GM21717 (cell line): ENCODE data around the gene NEUROD2.

ENCODE experiments used
- ATAC-seq: cut with Tn5 transposase; IDR thresholded peaks from one replicate; pipeline ENCODE4 v1.9.1; 2021; ENCODE audit warnings: mild to moderate bottlenecking, moderate library complexity; ENCODE audit not compliant: unreplicated experiment

NEUROD2 gene

DNA sequence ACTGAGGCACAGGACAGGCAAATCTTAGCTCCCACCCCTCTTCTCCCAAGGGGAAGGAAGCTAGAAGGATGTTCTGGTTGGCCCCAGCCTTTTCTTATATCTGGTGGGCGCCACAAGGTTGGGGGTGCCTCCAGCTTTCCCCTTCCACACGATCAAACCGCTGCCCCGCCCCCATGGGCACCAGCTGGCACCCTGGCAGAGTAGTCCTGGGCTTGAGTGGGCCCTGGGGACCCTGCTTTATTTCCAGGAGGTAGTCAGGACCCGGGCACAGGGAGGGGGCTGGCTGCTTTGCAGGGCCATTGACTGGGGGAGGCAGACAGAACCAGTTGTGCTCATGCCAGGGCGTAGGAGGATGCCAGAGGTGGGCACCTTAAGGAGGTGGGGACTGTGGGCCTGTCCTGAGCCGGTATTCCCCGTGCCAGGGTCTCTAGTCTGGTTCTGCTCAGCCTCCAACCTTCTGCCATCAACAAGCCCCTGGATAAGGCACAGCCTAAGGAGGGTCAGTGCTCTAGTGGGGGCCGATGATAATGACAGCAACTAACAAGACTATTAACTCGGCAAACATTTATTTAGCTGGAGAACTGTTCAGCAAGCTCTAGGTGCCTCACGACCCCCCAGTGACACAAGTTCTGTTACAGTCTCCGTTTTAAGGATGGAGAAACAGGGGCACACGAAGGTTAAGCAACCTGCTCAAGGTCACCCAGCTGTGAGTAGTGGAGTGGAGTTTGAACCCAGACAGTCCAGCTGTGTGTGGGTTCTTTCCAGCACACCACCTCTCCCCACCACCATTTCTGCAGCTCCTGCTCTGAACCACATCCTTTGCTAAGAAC lies 11.5 kb upstream of the NEUROD2 start:
- no peak for ATAC-seq

DNA sequence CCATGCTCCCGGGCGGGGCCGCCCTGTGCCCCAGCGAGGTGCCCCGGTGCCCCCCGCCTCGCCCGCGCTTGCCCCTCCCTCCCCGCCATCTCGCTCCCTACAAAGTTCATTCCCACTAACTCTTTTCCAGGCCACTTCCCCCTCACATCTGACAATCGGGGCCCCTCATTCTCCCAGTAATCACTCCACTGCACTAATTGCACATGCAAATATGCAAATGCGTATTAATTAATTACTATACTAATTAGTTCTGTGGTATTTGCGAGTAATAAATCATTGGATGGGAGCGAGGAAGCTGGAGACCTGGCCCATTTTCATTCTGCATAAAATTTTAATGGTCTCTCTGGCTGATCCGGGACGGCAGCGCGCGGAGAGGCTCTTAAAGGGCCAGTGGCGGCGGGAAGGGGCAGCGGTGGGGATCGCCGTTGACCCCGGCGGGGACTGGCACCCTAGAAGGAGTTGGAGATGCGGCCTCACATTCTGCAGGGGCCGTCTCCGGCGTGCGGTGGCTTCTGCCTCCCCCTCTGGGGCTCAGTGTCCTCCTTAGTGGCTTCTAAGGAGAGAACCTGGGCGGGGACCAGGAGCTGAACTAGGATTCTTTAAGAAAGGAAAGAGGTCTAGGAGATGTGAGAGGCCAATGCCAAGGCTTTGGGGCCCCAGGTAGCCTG lies 10.7 kb upstream of the NEUROD2 start:
- no peak for ATAC-seq

DNA sequence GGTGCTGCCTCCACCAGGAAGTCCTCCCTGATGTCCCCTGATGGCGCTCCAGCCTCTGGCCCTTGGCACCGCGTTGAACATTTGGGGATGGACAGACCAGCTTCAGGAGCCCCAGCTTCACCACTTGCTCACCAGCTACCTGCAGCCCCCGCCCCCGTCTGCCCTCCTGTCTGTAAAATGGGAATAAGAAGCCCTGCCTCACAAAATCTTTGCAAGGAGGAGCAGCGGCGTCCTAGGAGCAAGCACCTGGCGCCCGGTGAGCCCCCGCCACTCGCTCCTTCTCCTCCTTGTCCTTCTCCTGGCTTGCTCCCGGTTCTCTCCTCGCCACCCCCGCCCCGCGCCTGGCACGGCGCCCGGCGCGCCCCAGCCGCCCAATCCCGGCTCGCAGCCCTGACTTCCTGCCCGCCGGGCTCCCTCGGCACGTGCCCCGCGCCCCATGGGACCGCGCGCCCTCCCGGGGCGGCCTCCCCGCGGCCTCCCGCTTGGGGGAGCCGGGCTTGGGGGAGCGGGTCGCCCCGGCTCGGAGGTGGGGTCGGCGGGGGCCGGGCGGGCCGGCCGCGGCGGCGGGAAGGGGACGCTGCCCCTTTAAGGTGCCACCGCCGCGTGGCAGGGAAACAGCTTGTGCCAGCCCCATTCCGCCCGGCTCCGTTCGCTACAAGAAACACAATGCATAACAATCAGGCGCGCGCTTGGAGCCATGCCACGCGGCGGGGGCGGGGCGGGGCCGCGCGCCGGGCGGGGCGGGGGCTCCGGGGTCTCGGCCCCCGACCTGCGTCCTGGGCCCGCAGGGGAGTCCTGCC lies 9.9 kb upstream of the NEUROD2 start:
- ATAC-seq = no peak

DNA sequence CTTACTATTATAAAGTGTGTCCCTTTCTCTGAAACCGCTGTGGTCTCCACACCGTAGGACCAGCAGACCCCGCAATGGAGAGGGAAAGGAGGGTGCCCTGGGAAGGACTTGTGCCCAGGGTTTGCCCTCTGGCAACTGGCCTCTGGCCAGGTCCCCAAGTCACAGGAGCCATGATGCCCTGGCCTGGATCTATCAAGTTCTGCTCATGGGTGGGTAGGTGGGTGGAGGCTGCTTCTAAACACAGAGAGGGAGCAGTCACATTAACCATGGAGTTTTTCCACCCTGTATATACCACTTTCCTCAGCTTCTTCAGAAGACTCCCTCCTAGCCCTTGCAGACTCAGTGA lies 9.4 kb upstream of the NEUROD2 start:
- no peak for ATAC-seq

DNA sequence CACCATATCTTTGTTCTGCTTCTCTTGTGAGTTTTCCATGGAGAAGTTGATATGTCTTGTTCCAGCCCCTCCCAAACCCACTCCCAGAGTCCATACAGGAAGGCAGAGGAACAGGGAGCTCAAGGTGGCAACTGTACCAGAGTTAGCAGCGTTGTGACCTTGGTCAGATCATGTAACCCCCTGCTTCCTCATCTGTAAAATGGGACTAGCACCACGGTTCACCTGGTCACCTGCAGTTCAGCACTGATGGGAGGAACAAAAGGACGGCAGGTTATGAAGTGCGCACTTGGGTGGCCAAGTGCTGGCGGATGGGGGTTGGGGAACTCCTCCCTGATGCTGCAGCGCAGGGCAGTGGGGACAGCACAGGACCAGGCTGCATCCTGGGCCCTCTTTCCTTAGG lies 7.7 kb upstream of the NEUROD2 start:
- ATAC-seq = no peak

DNA sequence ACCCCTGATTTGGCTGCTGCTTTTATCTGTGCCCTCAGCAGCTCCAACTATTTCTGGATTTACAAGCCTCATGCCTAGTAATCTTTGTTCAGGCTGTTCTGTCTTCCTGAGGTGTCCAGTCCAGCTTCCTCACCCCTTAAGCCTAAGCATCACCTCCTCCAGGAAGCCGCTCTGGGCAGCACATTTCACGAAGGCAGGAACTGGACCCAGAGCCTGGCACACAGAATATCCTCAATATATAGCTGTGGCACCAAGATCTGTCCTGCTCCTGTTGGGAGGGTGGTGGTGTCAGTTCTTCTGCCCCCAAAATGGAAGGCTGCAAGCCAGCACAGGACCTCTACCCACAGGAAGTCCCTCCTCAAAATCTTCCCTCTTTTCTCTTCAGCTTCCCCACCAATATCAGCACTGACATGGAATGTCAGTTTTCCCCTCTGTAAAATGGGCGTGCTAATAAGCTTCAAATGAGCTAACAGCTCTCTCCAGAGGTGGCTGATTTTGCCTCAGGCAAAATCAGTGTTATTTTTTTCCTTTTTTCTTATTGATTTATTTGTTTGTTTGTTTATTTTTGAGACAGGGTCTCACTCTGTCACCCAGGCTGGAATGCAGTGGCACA lies 6.9 kb upstream of the NEUROD2 start:
- no peak for ATAC-seq

DNA sequence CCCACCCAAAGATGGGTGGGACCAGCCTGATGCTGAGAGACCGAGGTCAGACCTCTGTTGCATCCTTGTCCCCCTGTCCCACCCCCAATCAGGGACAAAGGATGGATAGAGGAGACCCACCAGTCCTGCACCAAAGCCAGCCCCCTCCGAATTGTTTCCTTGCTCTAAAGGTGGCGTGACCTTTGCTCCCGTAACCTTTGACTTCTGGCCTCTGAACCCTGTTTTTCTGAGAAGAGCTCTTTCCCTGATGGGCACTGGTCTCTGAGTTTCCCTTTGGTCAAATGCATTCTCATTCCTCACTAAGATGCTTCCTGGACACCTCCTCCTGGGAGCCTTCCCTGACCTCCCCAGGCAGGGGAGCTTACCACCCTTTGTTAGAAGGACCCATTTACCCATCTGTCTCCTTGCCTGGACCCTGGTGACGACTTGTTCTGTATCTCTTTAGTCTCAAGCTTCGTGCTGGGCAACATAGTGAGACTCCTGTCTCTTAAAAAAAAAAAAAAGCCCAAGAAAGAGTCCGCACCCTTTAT lies 5.3 kb upstream of the NEUROD2 start:
- no peak for ATAC-seq

DNA sequence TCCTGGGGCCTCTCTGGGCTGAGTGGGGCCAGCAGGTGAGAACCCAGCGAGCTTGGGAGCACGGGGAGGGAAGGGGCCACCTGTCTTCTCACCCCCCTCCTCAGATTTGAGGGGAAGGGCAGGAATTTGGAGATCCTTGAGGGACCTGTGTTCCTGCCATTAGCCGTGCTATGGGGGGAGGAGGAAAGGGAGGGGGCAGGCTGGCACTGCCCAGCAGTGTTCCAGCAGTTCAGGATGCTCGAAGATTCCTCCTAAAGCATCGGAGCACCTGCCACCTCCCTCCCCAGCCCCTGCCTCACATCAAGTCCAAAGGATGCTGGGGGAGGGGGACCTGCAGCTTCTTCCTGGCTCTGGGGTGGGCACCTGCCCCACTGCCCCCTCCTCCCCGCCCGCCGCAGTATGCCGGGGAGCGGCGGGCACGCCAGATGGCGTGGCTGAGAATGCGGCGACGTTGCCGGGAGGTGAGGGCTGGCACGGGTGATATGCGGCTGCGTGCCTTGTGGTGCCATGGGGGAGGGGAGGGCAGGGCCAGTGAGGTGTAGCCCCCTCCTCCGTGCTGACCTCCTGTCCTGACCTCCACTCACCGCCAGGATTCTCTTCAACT lies 4.7 kb upstream of the NEUROD2 start:
- ATAC-seq = no peak

DNA sequence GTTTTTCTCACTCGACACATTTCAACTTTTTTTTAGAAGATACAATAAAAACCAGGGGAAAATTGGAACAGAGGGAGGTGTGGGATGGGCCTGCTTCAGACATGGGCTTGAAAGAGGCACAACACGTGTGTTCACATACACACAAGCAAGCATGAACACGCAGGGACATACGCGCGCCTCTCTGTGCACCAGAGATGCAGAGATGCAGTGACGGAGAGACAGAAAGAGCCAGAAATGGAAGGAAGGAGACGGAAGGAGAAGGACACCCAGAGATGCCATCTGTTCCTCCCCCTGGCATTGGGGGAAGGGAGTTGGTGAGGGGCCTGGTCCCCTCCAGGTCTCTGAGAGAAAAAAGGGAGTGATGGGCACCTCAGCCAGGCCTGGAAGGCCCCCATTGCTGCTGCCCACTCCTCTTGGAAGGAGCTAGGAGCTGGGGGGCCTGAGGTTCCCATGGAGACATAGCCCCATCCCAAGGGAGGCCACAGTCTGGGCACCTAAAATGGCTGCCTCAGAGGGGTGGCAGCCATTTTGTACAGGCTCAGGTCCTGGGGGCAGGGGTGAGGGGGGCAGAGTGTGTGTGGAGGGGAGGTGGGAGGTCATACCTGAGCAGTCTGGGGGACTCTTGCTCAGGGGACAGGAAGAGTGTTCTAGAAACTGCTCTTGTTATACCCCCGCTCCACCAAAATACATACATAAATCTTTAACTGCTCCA lies 3.8 kb upstream of the NEUROD2 start:
- ATAC-seq = no peak

DNA sequence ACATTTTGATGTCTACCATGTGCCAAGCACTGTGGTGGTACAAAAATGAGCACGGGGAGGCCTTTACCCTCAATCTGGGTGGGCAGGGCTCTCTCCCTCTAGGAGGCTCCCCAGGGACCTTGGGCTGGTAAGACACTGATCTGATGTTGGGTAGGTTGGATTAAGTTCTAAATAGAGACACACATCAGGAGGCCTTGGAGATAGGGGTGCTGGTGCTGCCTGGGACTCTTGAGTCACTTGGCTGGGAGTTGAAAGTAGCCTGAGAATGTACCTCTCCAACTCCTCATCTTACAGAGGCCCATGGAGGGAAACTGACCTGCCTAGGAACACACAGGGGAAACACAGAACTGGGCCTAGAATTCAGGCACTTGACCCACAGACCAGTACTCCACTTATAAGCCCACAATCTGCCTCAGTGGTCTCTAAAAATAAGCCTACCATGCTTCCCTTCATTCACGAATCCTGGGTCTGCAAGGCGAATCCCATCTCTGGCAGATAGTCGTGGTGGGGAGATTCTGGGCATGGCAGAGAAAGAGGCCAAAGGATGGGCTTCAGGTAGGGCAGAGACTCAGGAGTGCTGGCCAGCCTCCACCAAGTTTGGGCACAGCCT lies 1.8 kb upstream of the NEUROD2 start:
- ATAC-seq = no peak

DNA sequence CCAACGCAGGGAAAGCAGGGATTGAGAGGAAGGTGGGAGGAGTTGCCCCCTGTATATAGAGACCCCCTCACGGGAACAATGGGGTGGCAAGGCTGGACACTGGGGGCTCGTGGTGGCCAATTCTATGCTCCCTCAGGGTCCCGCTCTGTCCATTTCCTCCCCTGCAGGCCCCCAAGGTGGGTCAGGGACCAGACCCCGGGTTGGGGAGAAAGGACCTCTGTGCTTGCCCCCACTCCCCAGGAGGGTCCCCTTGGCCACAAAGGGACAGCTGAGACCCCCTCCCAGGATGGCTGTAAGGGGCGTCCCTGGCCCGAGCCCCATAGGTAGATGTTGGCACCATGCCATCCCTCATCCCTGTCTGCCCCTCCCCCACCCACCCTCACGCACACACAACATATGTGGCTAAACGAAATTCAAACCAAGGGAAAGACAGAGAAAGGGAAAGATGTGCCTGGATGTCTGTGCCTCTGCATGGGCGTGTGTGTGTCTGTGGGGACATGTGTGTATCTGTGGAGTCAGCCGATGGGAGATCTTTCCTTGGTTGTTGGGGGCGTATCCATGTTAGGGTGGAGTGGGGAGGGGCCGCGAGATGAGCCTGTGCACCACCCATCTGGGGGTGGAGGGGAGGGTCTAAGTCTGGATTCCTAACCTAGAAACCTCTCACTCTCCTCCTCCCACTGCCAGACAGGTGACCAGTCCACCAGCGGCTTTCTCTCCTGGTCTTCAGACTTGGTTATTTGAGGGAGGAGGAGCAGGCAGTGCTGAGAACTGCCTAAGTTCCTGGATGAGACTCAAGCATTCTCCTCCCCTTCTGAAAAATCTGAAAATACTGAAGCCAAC lies 642 bp upstream of the NEUROD2 start:
- no peak for ATAC-seq

DNA sequence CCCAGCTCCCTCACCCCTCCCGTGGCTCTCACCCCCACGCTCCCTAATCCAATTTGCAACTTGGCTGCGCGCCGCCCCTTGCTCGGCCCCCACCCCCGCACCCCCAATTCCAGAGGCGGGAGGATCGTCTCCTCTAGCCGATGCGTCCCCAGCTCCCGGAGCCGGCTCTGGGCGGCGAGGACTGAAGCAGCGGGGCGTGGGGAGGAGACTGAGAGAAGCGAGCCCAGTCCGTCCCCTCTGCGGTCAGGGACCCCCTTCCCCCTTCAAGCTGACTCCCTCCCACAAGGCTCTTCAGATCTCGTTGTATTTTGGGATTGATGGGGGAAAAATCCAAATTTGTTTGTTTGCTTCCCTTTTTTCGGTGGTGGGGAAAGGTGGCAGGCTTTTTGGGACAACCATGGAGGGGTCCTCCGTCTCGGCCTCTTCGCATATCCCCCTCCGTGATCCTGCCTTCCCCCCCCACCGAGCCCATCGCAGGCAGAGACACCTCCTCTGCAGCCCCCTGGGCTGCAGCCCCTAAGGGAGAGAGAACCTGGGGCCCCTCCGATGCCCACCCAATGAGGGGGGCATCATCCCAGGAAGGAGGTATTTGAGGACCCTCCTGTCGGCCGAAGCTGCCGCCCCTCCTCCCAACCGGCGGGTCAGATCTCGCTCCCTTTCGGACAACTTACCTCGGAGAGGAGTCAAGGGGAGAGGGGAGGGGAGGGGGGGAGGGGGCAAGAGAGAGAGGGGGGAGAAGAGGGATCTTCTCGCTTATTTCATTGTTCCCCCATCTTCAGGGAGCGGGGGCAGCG lies 466 bp downstream of the NEUROD2 start:
- ATAC-seq = no peak

DNA sequence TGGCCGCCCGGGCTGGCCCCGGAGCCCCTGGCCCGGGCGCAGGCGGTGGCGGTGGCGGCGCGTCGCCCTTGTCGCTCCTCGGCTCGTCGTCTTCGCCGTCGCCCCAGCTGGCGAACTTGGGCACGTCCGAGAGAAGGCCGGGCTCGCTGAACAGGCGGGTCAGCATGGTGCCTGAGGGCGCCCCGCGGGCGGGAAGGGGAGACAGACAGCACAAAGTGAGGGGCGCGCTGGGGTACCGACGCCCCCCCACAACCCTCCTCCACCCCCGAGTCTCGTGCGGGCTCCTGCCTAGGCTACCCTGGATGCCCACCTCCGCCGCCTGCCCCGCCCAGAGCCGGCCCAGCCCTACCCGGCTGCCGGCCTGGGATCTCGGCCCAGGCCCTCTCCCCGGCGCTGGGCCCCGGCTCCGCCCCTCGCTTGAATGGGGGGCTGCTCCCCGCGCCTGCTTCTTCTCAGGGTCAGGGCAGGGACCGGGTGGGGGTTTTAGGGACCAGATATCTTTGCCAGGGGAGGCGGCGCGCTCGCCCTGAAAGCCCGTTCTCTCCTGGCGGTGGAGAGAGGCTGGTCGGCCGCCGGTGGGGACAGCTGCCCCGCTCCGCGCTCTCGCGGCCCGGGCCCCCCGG lies 1.2 kb downstream of the NEUROD2 start:
- no peak for ATAC-seq

DNA sequence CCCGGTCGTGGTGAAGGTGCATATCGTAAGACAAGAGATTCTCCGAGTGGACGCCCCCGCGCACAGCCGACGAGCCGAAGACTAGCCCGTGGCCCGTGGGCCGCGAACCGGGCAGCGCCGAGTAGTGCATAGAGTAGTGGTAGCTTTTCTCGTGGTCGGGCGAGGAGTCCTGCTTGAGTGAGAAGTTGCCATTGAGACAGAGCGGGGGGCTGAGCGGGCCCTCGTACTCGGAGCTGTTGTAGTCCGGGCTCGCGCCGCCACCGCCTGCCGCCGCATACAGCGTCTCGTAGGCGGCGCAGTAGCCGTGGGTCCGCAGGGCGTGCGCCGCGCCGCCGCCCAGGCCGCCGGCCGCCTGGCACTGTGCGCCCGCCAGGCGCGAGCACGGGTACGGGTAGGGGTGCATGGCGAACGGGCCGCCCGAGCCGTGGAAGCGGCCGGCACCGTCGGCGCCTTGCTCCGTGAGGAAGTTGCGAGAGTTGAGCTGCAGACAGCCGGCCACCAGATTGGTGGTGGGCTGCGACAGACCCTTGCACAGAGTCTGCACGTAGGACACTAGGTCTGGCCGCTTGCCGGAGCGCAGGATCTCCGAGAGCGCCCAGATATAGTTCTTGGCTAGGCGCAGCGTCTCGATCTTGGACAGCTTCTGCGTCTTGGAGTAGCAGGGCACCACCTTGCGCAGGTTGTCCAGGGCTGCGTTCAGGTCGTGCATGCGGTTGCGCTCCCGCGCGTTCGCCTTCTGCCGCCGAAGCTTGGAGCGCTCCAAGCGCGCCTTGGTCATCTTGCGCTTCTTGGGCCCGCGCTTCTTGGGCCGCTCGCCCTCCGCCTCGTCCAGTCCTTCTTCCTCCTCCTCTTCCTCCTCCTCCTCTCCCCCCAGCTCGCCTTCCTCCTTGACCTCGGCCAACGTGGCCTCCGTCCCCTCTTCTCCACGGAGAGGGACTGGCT lies 2.0 kb downstream of the NEUROD2 start:
- no peak for ATAC-seq

DNA sequence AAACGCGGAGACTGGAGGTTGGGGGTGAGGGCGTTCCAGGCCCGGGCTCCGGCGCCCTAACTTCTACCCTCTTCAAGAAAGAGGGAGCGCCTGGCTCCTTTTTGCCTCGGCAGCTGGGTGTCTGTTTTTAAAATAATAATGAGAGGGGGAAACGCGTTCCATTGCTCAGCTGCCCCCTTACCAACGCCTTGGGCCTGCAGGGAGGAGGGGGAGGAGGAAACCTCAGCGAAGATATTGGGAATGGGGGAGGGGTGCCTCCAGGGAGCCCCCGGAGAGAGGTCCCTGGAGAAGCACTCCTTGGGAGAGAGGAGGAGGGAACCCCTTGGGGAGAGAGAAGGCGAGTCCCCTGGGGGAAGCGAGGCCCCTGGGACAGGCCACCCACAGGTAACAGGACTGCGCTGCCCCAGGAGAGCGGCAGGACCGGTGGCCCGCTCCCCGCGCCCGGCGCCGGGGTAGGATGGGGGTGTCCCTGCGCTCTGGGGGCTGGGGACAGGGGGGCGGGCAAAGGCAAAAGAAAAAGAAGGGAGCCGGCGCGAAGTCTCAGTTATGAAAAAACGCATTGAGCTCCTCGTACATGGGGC lies 2.7 kb downstream of the NEUROD2 start:
- no peak for ATAC-seq
